Astrocyte (in vitro differentiated cells and primary cell): ENCODE data around the gene EGLN1.
"Not testable (repeated sequence)": the region's sequence is repeated elsewhere in the genome, so short reads cannot be mapped to it uniquely, and the experiment has no call there.

ENCODE experiments used
- CTCF ChIP-seq: IDR thresholded peaks from 2 replicates; pipeline ENCODE4 v1.5.1; 2011; ENCODE audit warnings: low read depth, mild to moderate bottlenecking, inconsistent platforms, low read length, moderate library complexity; ENCODE audit not compliant: insufficient read depth
- EZH2 ChIP-seq: IDR thresholded peaks from 2 replicates; pipeline ENCODE4 v1.6.1; 2012; ENCODE audit warnings: mild to moderate bottlenecking, low read length, inconsistent platforms; ENCODE audit not compliant: insufficient read depth

- not testable (repeated sequence) for TF ChIP-seq CTCF, EZH2
Measured at GRCh38 chr1:231348856-231349255, 73.2 kb downstream of the EGLN1 start.
